ENCODE results near the gene CDK19.
"Not testable (repeated sequence)": the region's sequence is repeated elsewhere in the genome, so short reads cannot be mapped to it uniquely, and the experiment has no call there.

Gene CDK19

DNA sequence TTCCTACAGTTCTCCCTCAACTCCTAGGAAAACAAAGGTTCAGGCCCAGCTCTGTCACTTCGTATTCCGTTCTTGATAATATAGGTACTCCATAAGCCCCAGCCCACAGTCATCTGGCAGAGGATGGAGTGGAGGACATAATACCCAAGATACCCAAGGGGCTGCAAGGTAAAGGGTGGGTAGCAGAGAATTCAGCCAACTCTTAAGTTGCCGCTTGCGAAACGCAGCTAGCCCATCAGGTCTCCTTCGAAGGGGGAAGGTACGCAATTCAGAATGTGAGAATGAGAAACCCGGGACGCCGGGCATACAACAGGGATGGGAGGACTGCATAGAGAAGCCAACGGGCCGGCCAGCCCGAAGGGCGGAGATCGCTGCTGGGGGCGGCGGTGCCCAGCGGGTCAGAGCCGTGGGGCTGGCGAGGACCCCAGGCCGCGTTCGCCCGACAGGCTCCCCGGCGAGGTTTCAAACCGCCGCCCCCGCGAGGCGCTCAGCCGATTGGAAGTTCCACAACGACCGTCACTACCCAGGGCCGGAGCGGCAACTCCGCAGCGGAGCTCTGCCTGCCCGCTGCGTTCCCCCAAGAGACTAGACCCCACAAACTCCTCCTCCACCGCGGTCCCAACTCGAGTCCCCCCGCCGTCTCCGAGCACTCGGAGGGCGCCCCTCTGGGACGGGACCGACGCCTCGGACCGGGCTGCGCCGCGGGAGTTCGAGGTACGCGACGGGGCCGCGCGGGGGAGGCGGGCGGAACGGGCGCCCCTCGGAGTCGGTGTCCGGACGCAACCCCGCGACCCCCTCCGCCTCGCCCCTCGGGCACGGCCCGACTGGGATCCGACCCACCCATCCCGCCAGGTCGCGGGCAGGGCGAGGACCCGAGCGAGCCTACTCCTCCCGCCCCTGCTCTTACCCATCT is 911 bp downstream of the CDK19 start:
- no peak for DNase-seq

GRCh38 chr6:110813338-110814101 is 1.7 kb downstream of the CDK19 start:
- DNase-seq: no peak

DNA sequence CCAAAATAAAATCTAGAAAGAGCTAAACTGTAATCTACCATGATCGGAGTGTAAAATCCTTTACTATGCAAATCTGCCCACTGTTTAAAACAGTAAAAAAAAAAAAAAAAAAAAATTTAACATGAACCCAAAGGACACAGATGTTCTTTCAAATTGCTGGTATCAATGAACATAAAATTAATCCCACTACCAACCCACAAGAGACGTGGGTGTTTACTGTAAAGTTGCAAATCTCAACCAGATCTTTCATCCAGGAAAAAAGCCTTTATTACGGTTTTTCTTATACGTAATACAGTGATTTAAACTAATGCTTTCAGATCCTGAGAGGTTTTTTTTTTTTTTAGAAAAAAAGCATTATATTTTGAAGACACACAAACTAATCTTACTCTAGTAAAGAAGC is 2.5 kb downstream of the CDK19 start:
- no peak for DNase-seq

- DNase-seq: no peak
Measured at GRCh38 chr6:110810896-110811586, 4.2 kb downstream of the CDK19 start.

DNA sequence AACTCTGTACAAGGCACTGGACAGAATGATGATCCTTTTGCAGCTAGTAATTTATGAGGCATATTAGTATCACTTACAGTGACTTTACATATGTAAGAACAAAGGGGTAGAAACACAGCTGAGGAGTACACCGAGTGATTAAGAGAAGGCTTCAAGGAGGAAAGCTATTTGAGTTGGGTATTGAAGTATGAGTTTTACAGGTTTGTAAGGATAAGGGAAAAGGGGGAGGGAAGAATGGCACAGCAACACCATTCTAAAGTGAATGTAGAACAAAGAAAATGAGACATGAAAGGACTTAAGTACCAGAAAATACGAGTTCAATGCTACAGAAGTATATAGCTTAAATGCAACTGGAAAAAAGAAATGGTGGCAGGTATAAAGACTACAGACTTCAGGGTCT is 5.5 kb downstream of the CDK19 start:
- no peak for DNase-seq

DNA sequence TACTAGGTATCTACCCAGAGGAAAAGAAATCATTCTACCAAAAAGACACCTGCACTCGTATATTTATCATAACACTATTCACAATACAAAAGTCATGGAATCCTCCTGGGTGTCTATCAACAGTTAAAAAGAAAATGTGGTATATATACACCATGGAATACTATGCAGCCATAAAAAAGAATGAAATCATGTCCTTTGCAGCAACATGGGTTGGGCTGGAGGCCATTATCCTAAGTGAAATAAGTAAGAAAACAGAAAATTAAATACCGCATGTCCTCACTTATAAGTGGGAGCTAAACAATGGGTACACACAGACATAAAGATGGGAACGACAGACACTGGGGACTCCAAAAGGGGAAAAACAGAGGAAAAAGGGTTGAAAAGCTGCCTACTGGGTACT is 13.1 kb downstream of the CDK19 start:
- not testable (repeated sequence) for DNase-seq

DNA sequence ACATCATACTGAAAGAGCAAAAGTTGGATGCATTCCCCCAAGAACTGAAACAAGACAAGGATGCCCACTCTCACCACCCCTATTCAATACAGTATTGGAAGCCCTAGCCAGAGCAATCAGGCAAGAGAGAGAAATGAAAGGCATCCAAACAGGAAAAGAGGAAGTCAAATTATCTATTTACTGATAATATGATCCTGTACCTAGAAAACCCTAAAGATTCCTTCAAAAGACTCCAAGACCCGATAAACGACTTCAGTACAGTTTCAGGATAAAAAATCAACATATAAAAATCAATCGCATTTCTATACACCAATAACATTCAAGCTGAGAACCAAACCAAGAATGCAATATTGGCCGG is 14.5 kb downstream of the CDK19 start:
- DNase-seq: no peak

DNA sequence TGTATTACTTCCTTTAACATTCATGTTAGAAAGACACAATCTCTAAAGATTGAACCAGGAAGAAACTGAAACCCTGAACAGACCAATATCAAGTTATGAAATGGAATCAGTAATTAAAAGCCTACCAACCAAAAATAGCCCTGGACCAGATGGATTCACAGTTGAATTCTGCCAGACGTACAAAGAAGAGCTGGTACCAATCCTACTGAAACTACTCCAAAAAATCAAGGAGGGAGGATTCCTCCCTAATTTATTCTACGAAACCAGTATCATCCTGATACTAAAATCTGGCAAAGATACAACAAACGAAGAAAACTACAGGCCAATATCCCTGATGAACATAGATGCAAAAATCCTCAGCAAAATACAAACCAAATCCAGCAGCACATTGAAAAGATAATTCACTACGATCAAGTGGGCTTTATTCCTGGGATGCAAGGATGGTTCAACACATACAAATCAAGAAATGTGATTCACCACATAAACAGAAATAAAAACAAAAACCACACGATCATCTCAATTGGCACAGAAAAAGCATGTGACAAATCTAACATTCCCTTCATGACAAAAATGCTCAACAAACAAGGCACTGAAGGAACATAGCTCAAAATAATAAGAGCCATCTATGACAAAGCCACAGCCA is 15.0 kb downstream of the CDK19 start:
- no peak for DNase-seq

DNA sequence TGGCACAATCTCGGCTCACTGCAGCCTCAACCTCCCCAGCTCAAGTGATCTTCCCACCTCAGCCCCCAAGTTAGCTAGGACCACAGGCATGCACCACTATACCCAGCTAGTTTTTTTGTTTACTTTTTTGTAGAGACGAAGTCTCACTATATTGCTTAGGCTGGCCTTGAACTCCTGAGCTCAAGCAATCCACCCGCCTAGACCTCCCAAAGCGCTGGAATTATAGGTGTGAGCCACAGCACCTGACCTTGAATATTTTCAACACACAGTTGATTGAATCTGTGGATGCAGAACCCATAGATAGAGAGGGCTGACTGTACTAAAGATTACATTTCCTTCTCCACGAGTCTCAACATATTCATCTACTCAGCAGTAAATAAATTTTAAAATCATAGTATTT is 15.6 kb downstream of the CDK19 start:
- no peak for DNase-seq

DNA sequence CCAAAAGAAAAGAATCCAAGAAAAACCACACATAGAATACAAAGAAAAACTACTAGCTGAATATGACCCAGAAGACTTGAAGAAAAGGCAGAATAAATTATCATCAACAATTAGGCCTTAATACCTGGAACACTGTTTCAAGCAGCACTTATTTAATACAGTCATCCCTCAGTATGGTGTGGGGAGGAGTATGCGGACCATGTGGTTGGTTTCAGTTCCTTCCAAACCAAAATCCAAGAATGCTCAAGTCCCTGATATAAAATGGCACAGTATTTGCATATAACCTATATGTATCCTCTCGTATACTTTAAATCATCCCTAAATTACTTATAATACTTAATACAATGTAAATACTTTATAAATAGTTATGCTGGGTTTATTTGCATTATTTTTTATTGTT is 16.1 kb downstream of the CDK19 start:
- DNase-seq: no peak

DNA sequence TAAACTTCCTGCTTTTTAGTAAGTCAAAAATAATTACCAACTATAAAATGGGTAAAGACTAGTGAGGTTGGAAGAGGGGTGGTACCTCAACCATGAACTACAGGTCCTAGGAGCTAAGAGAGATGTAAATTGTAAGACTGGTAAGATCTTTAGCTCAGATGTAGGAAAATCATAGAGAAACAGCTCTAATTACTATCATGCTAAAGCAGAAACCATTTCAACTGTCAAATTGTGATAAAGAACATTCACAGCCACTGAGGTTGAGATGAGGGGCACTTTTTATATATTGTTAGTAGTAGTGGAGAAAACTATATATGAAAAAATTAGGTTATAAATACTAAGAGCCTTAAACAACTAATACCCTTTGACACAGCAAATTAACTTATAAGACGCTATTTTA is 20.0 kb downstream of the CDK19 start:
- DNase-seq: no peak

DNA sequence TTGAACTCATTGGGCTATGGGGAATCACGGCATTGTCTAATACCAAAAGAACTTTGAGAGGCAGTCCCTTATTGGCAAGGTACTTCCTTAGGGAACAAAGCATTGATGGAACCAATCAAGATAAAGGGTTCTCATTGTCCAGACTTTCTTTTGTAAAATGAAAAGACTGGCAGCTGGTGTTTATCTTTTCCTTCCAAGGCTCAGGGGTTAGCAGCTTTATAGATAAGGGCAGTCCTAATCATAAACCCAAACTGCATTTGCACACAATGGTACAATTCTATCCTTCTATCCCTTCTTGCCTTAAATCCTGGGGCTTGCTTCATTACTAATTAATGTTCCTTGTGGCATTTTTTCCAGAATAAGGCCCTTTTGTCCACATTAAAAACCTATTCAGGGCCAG is 28.6 kb downstream of the CDK19 start:
- DNase-seq: no peak

- DNase-seq: no peak
Measured at GRCh38 chr6:110786271-110786670, 29.0 kb downstream of the CDK19 start.

DNA sequence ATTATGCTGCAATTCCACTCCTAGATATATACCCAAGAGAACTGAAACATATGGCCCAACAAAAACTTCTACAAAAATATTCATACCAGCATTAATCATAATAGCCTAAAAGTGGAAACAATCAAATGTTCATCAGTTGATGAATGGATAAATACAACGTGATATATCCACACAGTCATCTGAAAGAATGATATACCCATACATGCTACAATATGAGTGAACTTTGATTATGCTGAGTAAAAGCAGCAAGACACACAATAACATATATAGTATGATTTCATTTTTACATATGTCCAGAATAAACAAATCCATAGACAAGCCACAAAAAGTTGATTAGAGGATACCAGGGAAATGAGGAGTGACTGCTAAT is 30.7 kb downstream of the CDK19 start:
- no peak for DNase-seq

GRCh38 chr6:110781522-110782214 is 33.6 kb downstream of the CDK19 start:
- DNase-seq: no peak

DNA sequence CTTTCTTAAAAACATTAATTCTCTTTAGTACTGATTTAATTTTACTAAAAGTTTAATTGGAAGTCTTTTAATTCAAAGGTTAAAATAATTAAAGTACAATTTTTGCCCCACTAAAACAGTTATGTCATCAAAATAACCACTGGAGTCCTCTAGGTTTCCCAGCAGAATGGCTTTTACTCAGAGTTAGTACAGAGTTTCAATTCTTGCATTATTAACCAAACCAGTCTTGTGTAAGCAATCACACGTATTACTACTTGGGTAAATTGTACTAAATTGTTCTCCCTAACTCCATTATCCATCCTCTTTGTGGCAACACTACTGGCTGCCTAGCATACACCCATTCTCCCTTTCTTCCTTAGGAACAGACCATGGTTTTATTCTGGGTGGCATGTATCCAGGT is 36.9 kb downstream of the CDK19 start:
- DNase-seq: no peak

DNA sequence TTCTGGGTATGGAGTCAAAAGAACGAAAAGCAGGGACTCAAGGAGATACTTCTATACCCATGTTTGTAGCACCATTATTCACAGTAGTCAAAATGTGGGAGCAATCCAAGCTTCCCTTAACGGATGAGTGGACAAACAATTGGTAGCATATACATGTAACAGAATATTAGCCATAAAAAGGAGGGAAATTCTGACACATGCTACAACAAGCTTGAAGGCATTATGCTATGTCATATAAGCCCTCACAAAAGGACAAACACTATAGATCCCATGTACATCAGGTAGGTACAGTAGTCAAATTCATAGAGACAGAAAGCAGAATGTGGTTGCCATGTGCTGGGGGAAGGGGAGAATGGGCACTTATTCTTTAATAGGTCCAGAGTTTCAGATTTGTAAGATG is 37.6 kb downstream of the CDK19 start:
- no peak for DNase-seq

- no peak for DNase-seq
Measured at GRCh38 chr6:110776413-110776812, 38.9 kb downstream of the CDK19 start.

GRCh38 chr6:110769923-110770322 is 45.3 kb downstream of the CDK19 start:
- DNase-seq: no peak

GRCh38 chr6:110768057-110768456 is 47.2 kb downstream of the CDK19 start:
- no peak for DNase-seq

DNA sequence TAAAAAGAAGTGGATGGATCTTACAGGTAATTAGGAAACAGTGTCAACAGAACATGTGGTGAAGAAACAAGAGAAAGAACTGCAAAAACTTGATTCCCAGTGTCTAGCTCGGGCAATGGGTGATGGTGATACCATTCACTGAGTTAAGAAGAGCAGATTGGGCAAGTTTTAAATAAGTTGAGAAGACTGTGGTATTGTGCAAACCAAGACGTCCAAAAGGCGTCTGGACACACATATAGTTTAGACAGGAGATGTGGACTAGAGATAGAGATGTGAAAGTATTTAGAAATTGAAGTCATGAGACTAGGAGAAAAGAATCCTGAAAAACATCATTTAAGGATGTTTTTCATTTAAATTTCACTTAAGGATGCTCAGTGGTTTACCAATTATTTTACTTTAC is 53.9 kb downstream of the CDK19 start:
- no peak for DNase-seq

- DNase-seq: no peak
Measured at GRCh38 chr6:110760589-110760988, 54.7 kb downstream of the CDK19 start.
